ENCODE results near the gene RCE1.

Gene RCE1

GRCh38 chr11:66857927-66858185 lies 14.6 kb downstream of the RCE1 start:
- DNase-seq = no peak

- no peak for DNase-seq
These were observed 15.1 kb downstream of the RCE1 start for GRCh38 chr11:66858186-66858938.

GRCh38 chr11:66858939-66859685 lies 15.9 kb downstream of the RCE1 start:
- DNase-seq = no peak

GRCh38 chr11:66859686-66860448 lies 16.6 kb downstream of the RCE1 start:
- no peak for DNase-seq

GRCh38 chr11:66860449-66860831 lies 17.2 kb downstream of the RCE1 start:
- no peak for DNase-seq

GRCh38 chr11:66861038-66861773 lies 18.0 kb downstream of the RCE1 start:
- DNase-seq = no peak

- DNase-seq = no peak
These were observed 18.7 kb downstream of the RCE1 start for GRCh38 chr11:66861774-66862558.

- no peak for DNase-seq
These were observed 19.4 kb downstream of the RCE1 start for GRCh38 chr11:66862559-66863037.

- DNase-seq = no peak
These were observed 20.3 kb downstream of the RCE1 start for GRCh38 chr11:66863428-66864125.

- no peak for DNase-seq
These were observed 21.1 kb downstream of the RCE1 start for GRCh38 chr11:66864172-66864901.

GRCh38 chr11:66864924-66865697 lies 21.9 kb downstream of the RCE1 start:
- DNase-seq = no peak

GRCh38 chr11:66866007-66866406 lies 22.8 kb downstream of the RCE1 start:
- DNase-seq = no peak

GRCh38 chr11:66866511-66866986 lies 23.3 kb downstream of the RCE1 start:
- no peak for DNase-seq

GRCh38 chr11:66867425-66868040 lies 24.3 kb downstream of the RCE1 start:
- DNase-seq = no peak

- DNase-seq = no peak
These were observed 25.0 kb downstream of the RCE1 start for GRCh38 chr11:66868082-66868725.

- peak; percentile 77 for DNase-seq
These were observed 25.7 kb downstream of the RCE1 start for GRCh38 chr11:66868726-66869566.

GRCh38 chr11:66869567-66869870 lies 26.3 kb downstream of the RCE1 start:
- no peak for DNase-seq

GRCh38 chr11:66870131-66870530 lies 26.9 kb downstream of the RCE1 start:
- DNase-seq = no peak
